GM12874 (cell line): ENCODE measurements around the gene EPHA8.

Experiments
- TF ChIP-seq, protein P1 (sequence below): IDR thresholded peaks from 2 replicates; pipeline ENCODE4 v1.5.1; 2011; ENCODE audit warnings: low read depth, mild to moderate bottlenecking, control low read depth, low read length, moderate library complexity; ENCODE audit not compliant: insufficient read depth

EPHA8 gene

DNA sequence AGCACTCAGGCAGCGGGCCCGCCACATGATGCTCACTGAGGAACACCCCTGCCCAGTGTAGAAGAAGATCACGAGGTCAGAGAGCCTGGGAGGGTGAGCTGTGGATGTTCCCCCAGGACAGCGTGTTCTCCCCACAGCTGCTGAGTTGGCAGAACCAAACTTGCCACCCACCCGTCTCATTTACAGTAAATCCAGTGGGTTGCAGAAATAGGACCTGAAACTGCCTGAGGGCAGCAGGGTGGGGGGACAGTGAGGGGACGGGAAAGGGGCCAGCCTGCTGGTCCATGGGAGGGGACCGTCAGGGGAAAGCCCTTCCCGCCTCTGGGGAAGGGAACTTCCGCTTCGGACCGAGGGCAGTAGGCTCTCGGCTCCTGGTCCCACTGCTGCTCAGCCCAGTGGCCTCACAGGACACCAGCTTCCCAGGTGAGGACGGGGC, 89.6 kb downstream of the EPHA8 start, which contains the start of gene C1QB:
C1QB (plus strand) TSS at position 356 of the 436 bp plus-strand sequence. CDS start 6,227 bp downstream, outside the sequence.
- TF ChIP-seq, protein P1, sequence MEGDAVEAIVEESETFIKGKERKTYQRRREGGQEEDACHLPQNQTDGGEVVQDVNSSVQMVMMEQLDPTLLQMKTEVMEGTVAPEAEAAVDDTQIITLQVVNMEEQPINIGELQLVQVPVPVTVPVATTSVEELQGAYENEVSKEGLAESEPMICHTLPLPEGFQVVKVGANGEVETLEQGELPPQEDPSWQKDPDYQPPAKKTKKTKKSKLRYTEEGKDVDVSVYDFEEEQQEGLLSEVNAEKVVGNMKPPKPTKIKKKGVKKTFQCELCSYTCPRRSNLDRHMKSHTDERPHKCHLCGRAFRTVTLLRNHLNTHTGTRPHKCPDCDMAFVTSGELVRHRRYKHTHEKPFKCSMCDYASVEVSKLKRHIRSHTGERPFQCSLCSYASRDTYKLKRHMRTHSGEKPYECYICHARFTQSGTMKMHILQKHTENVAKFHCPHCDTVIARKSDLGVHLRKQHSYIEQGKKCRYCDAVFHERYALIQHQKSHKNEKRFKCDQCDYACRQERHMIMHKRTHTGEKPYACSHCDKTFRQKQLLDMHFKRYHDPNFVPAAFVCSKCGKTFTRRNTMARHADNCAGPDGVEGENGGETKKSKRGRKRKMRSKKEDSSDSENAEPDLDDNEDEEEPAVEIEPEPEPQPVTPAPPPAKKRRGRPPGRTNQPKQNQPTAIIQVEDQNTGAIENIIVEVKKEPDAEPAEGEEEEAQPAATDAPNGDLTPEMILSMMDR = no peak
